Hepatocyte (in vitro differentiated cells): ENCODE measurements around the gene TM4SF20. TPM values are rescaled to one million over a fixed set of nuclear protein-coding genes. Genes with fewer than 3 reads are reported as not detected.

ENCODE experiments used
- DNase-seq: peaks from one replicate; pipeline ENCODE4 v3.0.0-alpha.2; 2016; ENCODE audit warnings: low spot score
- H2AFZ ChIP-seq: fragments of 200-600 bp; sonication (generic); 2 replicates; pipeline ENCODE4 v1.6.0; 2016; ENCODE audit warnings: antibody characterized with exemption, mild to moderate bottlenecking
- H3K27ac ChIP-seq: fragments of 200-600 bp; sonication (generic); 2 replicates; pipeline ENCODE4 v1.5.1; 2016; ENCODE audit warnings: mild to moderate bottlenecking
- H3K27me3 ChIP-seq: fragments of 200-600 bp; sonication (generic); 2 replicates; pipeline ENCODE4 v1.6.1; 2016
- H3K36me3 ChIP-seq: fragments of 200-600 bp; sonication (generic); replicated peaks from 2 replicates; pipeline ENCODE4 v1.5.1; 2016; ENCODE audit warnings: low read depth; ENCODE audit not compliant: insufficient read depth
- H3K4me1 ChIP-seq: fragments of 200-600 bp; sonication (generic); 2 replicates; pipeline ENCODE4 v1.5.1; 2016; ENCODE audit warnings: mild to moderate bottlenecking, moderate library complexity; ENCODE audit not compliant: insufficient read depth
- H3K4me2 ChIP-seq: fragments of 200-600 bp; sonication (generic); 2 replicates; pipeline ENCODE4 v1.6.0; 2016
- H3K4me3 ChIP-seq: fragments of 200-600 bp; sonication (generic); 2 replicates; pipeline ENCODE4 v1.5.1; 2016; ENCODE audit warnings: mild to moderate bottlenecking
- H3K79me2 ChIP-seq: fragments of 200-600 bp; sonication (generic); 2 replicates; pipeline ENCODE4 v1.6.0; 2017; ENCODE audit warnings: mild to moderate bottlenecking
- H3K9me2 ChIP-seq: fragments of 200-600 bp; sonication (generic); replicated peaks from 2 replicates; pipeline ENCODE4 v1.6.0; 2017; ENCODE audit warnings: mild to moderate bottlenecking; ENCODE audit not compliant: insufficient read depth
- H3K9me3 ChIP-seq: fragments of 200-600 bp; sonication (generic); 2 replicates; pipeline ENCODE4 v1.5.1; 2016; ENCODE audit warnings: low read depth, mild to moderate bottlenecking
- H4K20me1 ChIP-seq: fragments of 200-600 bp; sonication (generic); 2 replicates; pipeline ENCODE4 v1.6.0; 2016; ENCODE audit warnings: mild to moderate bottlenecking; ENCODE audit not compliant: insufficient read depth, poor library complexity, severe bottlenecking
- EZH2 ChIP-seq: fragments of 200-600 bp; sonication (generic); IDR thresholded peaks from 2 replicates; pipeline ENCODE4 v1.6.1; 2016; ENCODE audit warnings: antibody characterized with exemption, mild to moderate bottlenecking, borderline replicate concordance
- EZH2phosphoT487 ChIP-seq: fragments of 200-600 bp; sonication (generic); IDR thresholded peaks from one replicate; pipeline ENCODE4 v1.6.1; 2018; ENCODE audit warnings: antibody characterized with exemption, mild to moderate bottlenecking, low read depth, moderate library complexity; ENCODE audit not compliant: unreplicated experiment, severe bottlenecking
- WGBS: methylation state at CpG from one replicate; pipeline ENCODE4 v1.1.6; 2016; ENCODE audit warnings: low lambda C conversion rate; ENCODE audit errors: missing lambda C conversion rate; 5-methylcytosine and 5-hydroxymethylcytosine counted together
- polyA plus RNA-seq: library from polyadenylated mRNA; unstranded; fragments of >200 nt; fragmentation: Nextera tagmentation; extraction: Ambion mirVana; gene quantifications from 2 replicates; pipeline ENCODE4 v1.2.1, GENCODE V29; 2016
- total RNA-seq: library from RNA; depleted of rRNA; stranded (reverse); fragments of >200 nt; gene quantifications from 2 replicates; pipeline ENCODE4 v1.2.3, GENCODE V29; 2014
- TF ChIP-seq, protein P1 (sequence below): fragments of 200-600 bp; sonication (generic); IDR thresholded peaks from 2 replicates; pipeline ENCODE4 v1.5.1; 2016; ENCODE audit warnings: antibody characterized with exemption, mild to moderate bottlenecking; ENCODE audit not compliant: poor library complexity

TM4SF20 gene
- total and polyA plus RNA-seq, 2 experiments from 2014 or later: 14.2 to 46.6 TPM

DNA sequence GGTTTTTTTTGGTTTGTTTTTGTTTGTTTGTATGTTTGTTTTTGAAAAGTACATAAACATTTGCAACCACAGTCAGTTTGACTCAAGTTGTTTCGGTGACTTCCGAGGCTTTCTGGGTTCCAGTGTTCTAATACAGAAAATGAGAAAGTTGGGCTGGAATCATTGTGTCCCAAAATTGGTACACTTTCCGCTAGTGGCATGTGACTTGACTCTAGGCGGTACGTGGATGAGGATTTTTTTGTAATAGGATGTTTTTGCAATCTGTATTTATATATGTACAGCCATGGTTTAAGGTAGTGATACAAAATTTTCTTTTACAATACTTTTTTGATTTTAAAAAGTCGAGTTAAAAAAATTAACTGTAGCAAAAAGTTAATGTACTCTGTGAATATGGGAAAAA is 52.3 kb downstream of the TM4SF20 start:
- Histone ChIP-seq H2AFZ (no peak overlapping the region), H3K4me2 (peak overlapping the region; percentile 88), H3K4me1 (peaks cover 24% of the 10 kb centered on the region), H3K79me2 (peaks cover 79% of the 10 kb centered on the region), H3K9me2 (no peaks in the 10 kb centered on the region), H3K36me3 (no peaks in the 10 kb centered on the region), H3K27ac (peak overlapping the region; percentile 99), H3K4me3 (peak overlapping the region; percentile 98), H3K27me3 (no peaks in the 10 kb centered on the region), H3K9me3 (no peaks in the 10 kb centered on the region), H4K20me1 (peaks cover 14% of the 10 kb centered on the region)
- TF ChIP-seq EZH2phosphoT487 (no peak), EZH2 (no peak)
- TF ChIP-seq, protein P1, sequence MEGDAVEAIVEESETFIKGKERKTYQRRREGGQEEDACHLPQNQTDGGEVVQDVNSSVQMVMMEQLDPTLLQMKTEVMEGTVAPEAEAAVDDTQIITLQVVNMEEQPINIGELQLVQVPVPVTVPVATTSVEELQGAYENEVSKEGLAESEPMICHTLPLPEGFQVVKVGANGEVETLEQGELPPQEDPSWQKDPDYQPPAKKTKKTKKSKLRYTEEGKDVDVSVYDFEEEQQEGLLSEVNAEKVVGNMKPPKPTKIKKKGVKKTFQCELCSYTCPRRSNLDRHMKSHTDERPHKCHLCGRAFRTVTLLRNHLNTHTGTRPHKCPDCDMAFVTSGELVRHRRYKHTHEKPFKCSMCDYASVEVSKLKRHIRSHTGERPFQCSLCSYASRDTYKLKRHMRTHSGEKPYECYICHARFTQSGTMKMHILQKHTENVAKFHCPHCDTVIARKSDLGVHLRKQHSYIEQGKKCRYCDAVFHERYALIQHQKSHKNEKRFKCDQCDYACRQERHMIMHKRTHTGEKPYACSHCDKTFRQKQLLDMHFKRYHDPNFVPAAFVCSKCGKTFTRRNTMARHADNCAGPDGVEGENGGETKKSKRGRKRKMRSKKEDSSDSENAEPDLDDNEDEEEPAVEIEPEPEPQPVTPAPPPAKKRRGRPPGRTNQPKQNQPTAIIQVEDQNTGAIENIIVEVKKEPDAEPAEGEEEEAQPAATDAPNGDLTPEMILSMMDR: no peak
- 94% methylated on average over 6 of the region's 6 CpGs for WGBS
- no peak for DNase-seq

- H3K9me2 ChIP-seq: no peaks in the 10 kb centered on the region
- no peaks in the 10 kb centered on the region for H3K36me3 ChIP-seq
- peak overlapping the region; percentile 98 for H3K4me3 ChIP-seq
- peak overlapping the region; percentile 88 for H3K4me2 ChIP-seq
- TF ChIP-seq EZH2 (no peak), EZH2phosphoT487 (no peak)
- TF ChIP-seq, protein P1: peak; percentile 1
- H3K27ac ChIP-seq: peak overlapping the region; percentile 99
- peak; percentile 52 for DNase-seq
- peaks cover 14% of the 10 kb centered on the region for H4K20me1 ChIP-seq
- peaks cover 70% of the 10 kb centered on the region for H3K79me2 ChIP-seq
- H3K9me3 ChIP-seq: no peaks in the 10 kb centered on the region
- 1% methylated on average over 13 of the region's 13 CpGs for WGBS
- peaks cover 24% of the 10 kb centered on the region for H3K4me1 ChIP-seq
- peak overlapping the region; percentile 96 for H2AFZ ChIP-seq
- H3K27me3 ChIP-seq: no peaks in the 10 kb centered on the region
Measured at GRCh38 chr2:227325839-227326195, 53.3 kb downstream of the TM4SF20 start.

GRCh38 chr2:227324995-227325838 is 53.9 kb downstream of the TM4SF20 start, which contains the start of gene MFF:
TSS of gene MFF (plus strand) at chr2:227325251. CDS start at chr2:227330666, 5,415 bp downstream.
- no peak for TF ChIP-seq EZH2phosphoT487
- TF ChIP-seq, protein P1: peak; percentile 28
- H3K36me3 ChIP-seq: no peaks in the 10 kb centered on the region
- peaks cover 24% of the 10 kb centered on the region for H3K4me1 ChIP-seq
- peaks cover 64% of the 10 kb centered on the region for H3K79me2 ChIP-seq
- H3K9me2 ChIP-seq: no peaks in the 10 kb centered on the region
- H3K4me2 ChIP-seq: peak within 1 kb of the TSS; percentile 88
- peak within 1 kb of the TSS; percentile 99 for H3K27ac ChIP-seq
- peaks cover 14% of the 10 kb centered on the region for H4K20me1 ChIP-seq
- H3K4me3 ChIP-seq: peak within 1 kb of the TSS; percentile 98
- 1% methylated on average over 50 of the region's 67 CpGs for WGBS
- H3K27me3 ChIP-seq: no peaks in the 10 kb centered on the region
- DNase-seq: peak; percentile 96
- H2AFZ ChIP-seq: peak within 1 kb of the TSS; percentile 100
- no peaks in the 10 kb centered on the region for H3K9me3 ChIP-seq
